Ascending aorta (tissue), 2 donors: ENCODE results near the gene HPN. TPM values are rescaled to one million over a fixed set of nuclear protein-coding genes. Genes with fewer than 3 reads are reported as not detected.

Source experiments
- DNase-seq, 2 donors: peaks; one replicate each; pipeline ENCODE4 v3.0.0-alpha.2; 2019; ENCODE audit warnings: low spot score in 2 of 2
- H3K27ac ChIP-seq, 2 donors: fragments of 200-600 bp; sonication (generic); one replicate each; pipeline ENCODE4 v1.5.1; 2016 to 2017; ENCODE audit warnings: mild to moderate bottlenecking in 1 of 2
- H3K27me3 ChIP-seq: fragments of 200-600 bp; sonication (generic); one replicate; pipeline ENCODE4 v1.5.1; 2017
- H3K36me3 ChIP-seq, 2 donors: fragments of 200-600 bp; sonication (generic); one replicate each; pipeline ENCODE4 v1.5.1; 2016
- H3K4me1 ChIP-seq, 2 donors: fragments of 200-600 bp; sonication (generic); one replicate each; pipeline ENCODE4 v1.5.1; 2016 to 2017; ENCODE audit warnings: mild to moderate bottlenecking in 1 of 2
- H3K4me3 ChIP-seq, 2 donors: fragments of 200-600 bp; sonication (generic); one replicate each; pipeline ENCODE4 v1.5.1; 2016 to 2017; ENCODE audit warnings: mild to moderate bottlenecking in 1 of 2
- H3K9me3 ChIP-seq, 2 donors: fragments of 200-600 bp; sonication (generic); one replicate each; pipeline ENCODE4 v1.5.1; 2016
- CTCF ChIP-seq, 3 experiments: fragments of 200-600 bp in 2 of 3; fragments of 450-650 bp in 1 of 3; sonication (generic) in 2 of 3; IDR thresholded peaks; one replicate each; pipeline ENCODE4 v1.5.1; 2016 to 2019; ENCODE audit warnings: antibody characterized with exemption in 3 of 3, mild to moderate bottlenecking in 1 of 3, moderate library complexity in 1 of 3
- intact Hi-C: fragments of 100-400 bp; cut with DNase I; formaldehyde crosslinking; loops from one replicate; pipeline ENCODE4 v1.15.1; 2023
- total RNA-seq: library from RNA; depleted of rRNA; stranded (reverse); fragments of >200 nt; gene quantifications from one replicate; pipeline ENCODE4 v1.1.0, GENCODE V29; 2016

The HPN gene
- total RNA-seq, 1 donor from 2014 or later = 0.85 TPM

- Histone ChIP-seq H3K27ac (no peak overlapping the region), H3K9me3 (no peaks in the 10 kb centered on the region), H3K4me1 (no peaks in the 10 kb centered on the region), H3K36me3 (no peaks in the 10 kb centered on the region), H3K4me3 (no peak overlapping the region), H3K27me3 (no peaks in the 10 kb centered on the region)
- intact Hi-C loops = no loop called here
- TF ChIP-seq CTCF (IDR thresholded peaks at IDR 0.05) = no peak
- DNase-seq = no peak
Measured at GRCh38 chr19:35107545-35107944, 66.0 kb downstream of the HPN start.

- TF ChIP-seq CTCF (IDR thresholded peaks at IDR 0.05) = no peak
- H3K4me3 ChIP-seq = no peak overlapping the region
- H3K9me3 ChIP-seq = no peaks in the 10 kb centered on the region
- H3K36me3 ChIP-seq = no peaks in the 10 kb centered on the region
- intact Hi-C loops = no loop called here
- DNase-seq = no peak
- no peak overlapping the region for H3K27ac ChIP-seq
- H3K27me3 ChIP-seq = no peaks in the 10 kb centered on the region
- H3K4me1 ChIP-seq = no peaks in the 10 kb centered on the region
Measured at GRCh38 chr19:35108730-35109129, 67.2 kb downstream of the HPN start.

- TF ChIP-seq CTCF (IDR thresholded peaks at IDR 0.05) = no peak
- no peak overlapping the region for H3K27ac ChIP-seq
- no peaks in the 10 kb centered on the region for H3K36me3 ChIP-seq
- no peak overlapping the region for H3K4me3 ChIP-seq
- H3K4me1 ChIP-seq = no peaks in the 10 kb centered on the region
- no peak for DNase-seq
- H3K27me3 ChIP-seq = no peaks in the 10 kb centered on the region
- intact Hi-C loops = no loop called here
- H3K9me3 ChIP-seq = no peaks in the 10 kb centered on the region
Measured at GRCh38 chr19:35109395-35110112, 68.0 kb downstream of the HPN start.

GRCh38 chr19:35110974-35111373, 69.5 kb downstream of the HPN start:
- Histone ChIP-seq H3K27me3 (no peaks in the 10 kb centered on the region), H3K4me1 (peaks cover 4 to 6% of the 10 kb centered on the region in 2 donors), H3K4me3 (no peak overlapping the region), H3K9me3 (no peaks in the 10 kb centered on the region), H3K27ac (no peak overlapping the region), H3K36me3 (no peaks in the 10 kb centered on the region)
- DNase-seq = no peak
- TF ChIP-seq CTCF (IDR thresholded peaks at IDR 0.05) = no peak
- intact Hi-C loops = no loop called here

GRCh38 chr19:35112995-35113688, 71.6 kb downstream of the HPN start:
- intact Hi-C loops = no loop called here
- Histone ChIP-seq H3K27me3 (no peaks in the 10 kb centered on the region), H3K4me1 (peaks cover 4 to 6% of the 10 kb centered on the region in 2 donors), H3K9me3 (no peaks in the 10 kb centered on the region), H3K36me3 (no peaks in the 10 kb centered on the region), H3K4me3 (no peak overlapping the region), H3K27ac (no peak overlapping the region)
- no peak for TF ChIP-seq CTCF (IDR thresholded peaks at IDR 0.05)
- no peak for DNase-seq
